ENCODE data around the gene UAP1.
"Not testable (repeated sequence)": the region's sequence is repeated elsewhere in the genome, so short reads cannot be mapped to it uniquely, and the experiment has no call there.

The UAP1 gene

GRCh38 chr1:162562470-162562828 lies 927 bp downstream of the UAP1 start:
- TF ChIP-seq, protein P1, sequence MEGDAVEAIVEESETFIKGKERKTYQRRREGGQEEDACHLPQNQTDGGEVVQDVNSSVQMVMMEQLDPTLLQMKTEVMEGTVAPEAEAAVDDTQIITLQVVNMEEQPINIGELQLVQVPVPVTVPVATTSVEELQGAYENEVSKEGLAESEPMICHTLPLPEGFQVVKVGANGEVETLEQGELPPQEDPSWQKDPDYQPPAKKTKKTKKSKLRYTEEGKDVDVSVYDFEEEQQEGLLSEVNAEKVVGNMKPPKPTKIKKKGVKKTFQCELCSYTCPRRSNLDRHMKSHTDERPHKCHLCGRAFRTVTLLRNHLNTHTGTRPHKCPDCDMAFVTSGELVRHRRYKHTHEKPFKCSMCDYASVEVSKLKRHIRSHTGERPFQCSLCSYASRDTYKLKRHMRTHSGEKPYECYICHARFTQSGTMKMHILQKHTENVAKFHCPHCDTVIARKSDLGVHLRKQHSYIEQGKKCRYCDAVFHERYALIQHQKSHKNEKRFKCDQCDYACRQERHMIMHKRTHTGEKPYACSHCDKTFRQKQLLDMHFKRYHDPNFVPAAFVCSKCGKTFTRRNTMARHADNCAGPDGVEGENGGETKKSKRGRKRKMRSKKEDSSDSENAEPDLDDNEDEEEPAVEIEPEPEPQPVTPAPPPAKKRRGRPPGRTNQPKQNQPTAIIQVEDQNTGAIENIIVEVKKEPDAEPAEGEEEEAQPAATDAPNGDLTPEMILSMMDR (IDR thresholded peaks at IDR 0.05; ENCODE audit: control insufficient read depth, extremely low read depth, insufficient read depth) = no peak
- no peak for DNase-seq (ENCODE audit: low read depth)
- H3K4me3 ChIP-seq (ENCODE audit: low read depth, low read length) = peak overlapping the region; percentile 94

DNA sequence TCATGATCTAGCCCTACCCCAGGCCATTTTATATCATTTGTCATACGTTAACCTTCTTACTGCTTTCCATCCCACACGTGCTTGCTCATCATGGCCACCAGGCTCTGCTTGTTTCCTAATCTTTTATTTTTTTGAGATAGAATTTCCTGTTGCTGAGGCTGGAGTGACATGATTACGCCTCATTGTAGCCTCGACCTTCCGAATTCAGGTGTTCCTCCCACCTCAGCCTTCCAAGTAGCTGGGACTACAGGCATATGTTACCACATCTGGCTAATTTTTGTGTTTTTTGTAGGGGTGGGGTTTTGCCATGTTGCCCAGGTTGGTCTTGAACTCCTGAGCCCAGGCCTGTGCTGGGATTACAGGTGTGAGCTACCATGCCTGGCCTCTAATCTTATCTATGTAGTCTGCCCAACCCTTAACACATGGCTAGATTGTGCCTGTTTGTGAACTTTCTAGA lies 3.3 kb downstream of the UAP1 start:
- DNase-seq (ENCODE audit: low read depth) = no peak
- H3K4me3 ChIP-seq (ENCODE audit: low read depth, low read length) = peak overlapping the region; percentile 94
- TF ChIP-seq, protein P1 (IDR thresholded peaks at IDR 0.05; ENCODE audit: control insufficient read depth, extremely low read depth, insufficient read depth) = no peak

DNA sequence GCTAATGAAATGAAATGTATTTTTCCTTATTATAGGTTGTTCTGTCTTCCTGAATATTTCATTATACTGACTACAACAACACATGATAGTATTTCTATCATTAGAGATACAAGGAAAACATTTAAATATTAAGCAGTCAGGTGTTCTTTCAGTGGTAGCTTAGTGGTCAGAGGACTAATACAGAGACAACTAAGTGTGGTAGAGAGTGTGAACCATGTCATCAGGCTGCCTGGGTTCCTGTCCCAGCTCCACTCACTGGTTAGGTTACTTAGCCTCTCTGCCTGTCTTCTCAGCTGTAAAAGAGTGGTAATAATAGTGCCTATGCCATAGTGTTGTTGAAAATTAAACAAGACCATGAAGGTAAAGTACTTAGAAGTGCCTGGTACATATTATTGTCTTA lies 3.9 kb downstream of the UAP1 start:
- TF ChIP-seq, protein P1 (IDR thresholded peaks at IDR 0.05; ENCODE audit: control insufficient read depth, extremely low read depth, insufficient read depth) = no peak
- peak overlapping the region; percentile 5 for H3K4me3 ChIP-seq (ENCODE audit: low read depth, low read length)
- no peak for DNase-seq (ENCODE audit: low read depth)

DNA sequence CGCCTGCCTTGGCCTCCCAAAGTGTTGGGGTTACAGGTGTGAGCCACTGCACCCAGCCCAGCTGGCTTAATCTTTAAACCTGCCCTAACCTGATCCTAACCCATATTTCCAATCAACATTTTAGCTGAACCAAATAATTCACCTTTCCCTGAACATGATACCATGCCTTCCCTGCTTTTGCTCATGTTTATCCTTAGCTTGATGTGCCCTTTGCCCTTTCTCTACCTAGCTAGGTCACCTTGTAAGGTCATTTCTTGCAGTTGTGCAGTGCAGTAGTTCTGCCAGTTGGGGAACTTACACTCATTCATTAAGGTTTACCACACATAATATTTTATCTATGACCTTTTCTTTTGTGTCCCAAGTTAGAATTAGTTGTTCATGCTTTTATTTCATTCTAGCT lies 5.3 kb downstream of the UAP1 start:
- no peak overlapping the region for H3K4me3 ChIP-seq (ENCODE audit: low read depth, low read length)
- TF ChIP-seq, protein P1 (IDR thresholded peaks at IDR 0.05; ENCODE audit: control insufficient read depth, extremely low read depth, insufficient read depth) = no peak
- no peak for DNase-seq (ENCODE audit: low read depth)

GRCh38 chr1:162568802-162569201 lies 7.3 kb downstream of the UAP1 start:
- H3K4me3 ChIP-seq (ENCODE audit: low read depth, low read length) = peak overlapping the region; percentile 36
- peak; percentile 97 for DNase-seq (ENCODE audit: low read depth)
- TF ChIP-seq, protein P1 (IDR thresholded peaks at IDR 0.05; ENCODE audit: control insufficient read depth, extremely low read depth, insufficient read depth) = no peak

GRCh38 chr1:162570718-162571117 lies 9.2 kb downstream of the UAP1 start:
- DNase-seq (ENCODE audit: low read depth) = no peak
- TF ChIP-seq, protein P1 (IDR thresholded peaks at IDR 0.05; ENCODE audit: control insufficient read depth, extremely low read depth, insufficient read depth) = no peak
- H3K4me3 ChIP-seq (ENCODE audit: low read depth, low read length) = peak overlapping the region; percentile 14

GRCh38 chr1:162571121-162571520 lies 9.6 kb downstream of the UAP1 start:
- H3K4me3 ChIP-seq (ENCODE audit: low read depth, low read length) = peak overlapping the region; percentile 14; the same call in 1 of the 2 replicates

More at GRCh38 chr1:162571121-162571520, 9.6 kb downstream of the UAP1 start:
- DNase-seq (ENCODE audit: low read depth) = not testable (repeated sequence)

Data from LNCaP clone FGC (cell line).